HG02943 (cell line): ENCODE data around the gene OTOP3.
"Not testable (repeated sequence)": the region's sequence is repeated elsewhere in the genome, so short reads cannot be mapped to it uniquely, and the experiment has no call there.

Experiments
- ATAC-seq: cut with Tn5 transposase; IDR thresholded peaks from one replicate; pipeline ENCODE4 v1.9.1; 2021; ENCODE audit warnings: mild to moderate bottlenecking, low read depth, moderate library complexity; ENCODE audit not compliant: unreplicated experiment

OTOP3 gene

GRCh38 chr17:74957935-74958740, 22.4 kb downstream of the OTOP3 start:
- ATAC-seq, result no peak

DNA sequence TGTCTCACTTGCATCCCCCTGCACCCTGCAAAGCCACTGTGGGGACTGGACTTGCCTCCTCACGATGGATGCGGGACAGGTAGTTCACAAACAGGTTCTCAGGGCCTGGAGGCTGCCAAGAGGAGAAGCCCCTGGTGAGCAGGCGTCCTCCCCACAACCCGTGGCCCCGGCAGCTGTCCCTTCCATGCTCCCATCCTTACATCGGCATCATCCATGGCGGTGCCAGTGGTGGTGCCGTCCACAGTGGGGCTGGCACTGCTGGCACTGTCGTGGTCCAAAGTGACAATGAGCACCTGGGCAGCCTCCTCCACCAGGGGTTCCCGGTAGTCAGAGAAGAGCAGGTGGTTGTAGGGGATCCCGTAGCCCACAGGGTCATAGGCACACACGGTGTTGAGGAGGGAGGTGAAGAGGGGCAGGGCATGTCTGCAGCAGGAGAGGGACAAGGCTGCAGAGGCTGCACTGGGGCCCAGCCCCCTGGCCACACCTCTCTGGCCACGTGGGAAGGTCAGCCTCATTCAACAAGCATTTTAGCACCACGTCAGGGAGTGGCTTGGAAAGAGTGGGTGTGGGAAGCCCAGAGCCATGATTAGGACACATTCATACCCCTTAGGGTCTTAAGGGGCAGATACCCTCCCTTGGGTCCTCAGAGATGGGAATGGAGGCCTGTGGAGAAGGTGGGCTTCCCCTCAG, 24.3 kb downstream of the OTOP3 start:
- ATAC-seq, result no peak

GRCh38 chr17:74960570-74961342, 25.1 kb downstream of the OTOP3 start:
- ATAC-seq, result no peak

DNA sequence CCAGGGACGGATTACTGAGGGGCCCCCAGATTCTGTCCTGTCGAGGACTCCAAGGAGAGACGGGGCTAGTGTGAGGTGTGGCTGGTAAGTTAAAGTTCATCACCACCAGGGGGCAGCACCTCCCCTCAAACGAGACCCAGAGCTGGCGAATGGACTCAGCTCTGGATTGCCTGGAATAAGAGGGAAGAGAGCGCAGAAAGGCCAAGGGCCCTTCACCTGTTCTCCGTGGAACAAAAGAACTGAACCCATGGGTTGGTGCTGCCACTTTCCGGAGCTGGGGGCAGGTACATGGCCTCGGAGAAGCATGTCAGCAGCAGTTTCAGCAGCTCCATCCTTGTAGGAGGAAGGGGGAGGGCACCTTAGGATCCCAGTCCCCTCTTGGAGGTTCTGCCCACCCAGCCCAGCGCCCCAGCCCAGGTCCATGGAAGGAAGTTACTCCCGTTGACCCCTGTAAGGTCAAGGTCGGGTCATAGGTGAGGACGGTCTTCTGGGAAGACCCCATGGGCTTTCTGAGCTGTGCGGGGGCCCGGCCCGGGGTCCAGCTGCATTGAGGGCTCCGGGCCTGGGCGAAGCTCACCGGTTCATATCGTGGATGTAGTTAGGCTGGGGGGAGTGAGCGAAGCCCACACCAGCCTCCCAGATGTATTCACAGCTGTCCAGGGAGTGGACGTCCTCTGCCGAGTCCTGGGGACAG, 26.1 kb downstream of the OTOP3 start:
- ATAC-seq, result no peak

DNA sequence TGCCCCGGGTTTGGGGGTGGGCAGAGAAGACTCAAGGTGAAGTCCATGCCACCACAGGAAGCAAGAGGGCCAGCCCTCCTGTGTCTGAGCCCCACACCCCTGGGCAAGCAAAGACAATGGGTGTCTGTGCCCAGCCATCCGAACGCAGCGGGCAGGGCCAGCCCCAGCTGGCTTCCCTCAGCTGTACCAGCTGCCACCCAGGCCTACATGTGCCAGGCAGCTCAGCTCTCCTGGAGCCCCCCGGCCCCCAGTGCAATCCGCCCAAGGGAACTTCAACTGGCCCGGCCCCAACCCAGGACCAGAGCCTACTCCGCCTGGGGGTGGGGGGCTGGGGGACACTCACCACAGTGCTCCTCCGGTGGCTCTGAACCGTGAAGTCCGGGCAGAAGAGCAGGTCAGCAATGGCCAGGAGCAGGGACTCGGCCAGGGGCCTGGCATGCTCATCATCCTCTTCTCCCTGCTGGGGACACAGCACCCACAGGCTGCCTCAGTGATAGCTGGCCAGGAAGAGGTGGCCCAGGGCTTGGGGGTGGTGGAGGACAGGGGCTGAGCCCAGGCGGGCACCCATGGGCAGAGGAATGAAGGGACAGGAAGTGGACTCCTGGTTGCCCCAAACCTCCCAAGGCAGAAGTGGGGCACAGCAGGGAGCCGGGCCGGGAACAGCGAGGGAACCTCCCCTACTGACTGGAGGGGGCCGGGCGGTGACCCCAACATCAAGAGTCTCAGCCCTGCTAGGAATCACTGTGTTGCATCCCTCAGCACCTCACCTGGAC, 27.1 kb downstream of the OTOP3 start:
- no peak for ATAC-seq

GRCh38 chr17:74963656-74964055, 28.0 kb downstream of the OTOP3 start:
- no peak for ATAC-seq

GRCh38 chr17:74964246-74964761, 28.6 kb downstream of the OTOP3 start:
- ATAC-seq, result no peak

DNA sequence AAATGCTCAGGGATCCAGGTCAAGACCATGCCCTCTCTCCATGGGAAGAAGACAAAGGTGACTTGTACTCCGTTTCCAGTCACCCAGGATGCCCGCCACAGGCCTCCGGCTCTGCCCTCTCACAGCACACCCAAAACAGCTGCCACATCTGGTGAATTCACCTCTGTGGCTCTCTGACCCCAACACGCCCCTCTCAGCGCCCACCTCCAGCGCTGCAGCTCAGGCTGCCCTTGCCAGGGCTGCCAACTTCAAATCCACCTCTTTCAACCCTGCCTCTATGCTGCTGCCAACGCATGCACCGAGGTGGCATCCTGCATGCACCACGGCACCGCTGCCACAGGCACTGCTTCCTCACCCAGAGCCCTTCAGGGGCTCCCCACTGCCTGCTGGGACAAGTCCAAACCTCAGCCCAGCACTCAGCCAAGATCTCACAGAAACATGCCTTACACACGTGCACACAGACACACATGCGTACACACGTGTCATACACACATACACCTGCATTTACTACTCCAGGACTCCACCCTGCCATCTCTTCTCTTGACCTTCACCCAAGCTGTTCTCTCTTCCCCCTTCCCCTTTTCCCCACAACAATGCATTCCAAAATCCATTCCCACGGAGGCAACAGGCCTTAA, 29.4 kb downstream of the OTOP3 start:
- no peak for ATAC-seq

DNA sequence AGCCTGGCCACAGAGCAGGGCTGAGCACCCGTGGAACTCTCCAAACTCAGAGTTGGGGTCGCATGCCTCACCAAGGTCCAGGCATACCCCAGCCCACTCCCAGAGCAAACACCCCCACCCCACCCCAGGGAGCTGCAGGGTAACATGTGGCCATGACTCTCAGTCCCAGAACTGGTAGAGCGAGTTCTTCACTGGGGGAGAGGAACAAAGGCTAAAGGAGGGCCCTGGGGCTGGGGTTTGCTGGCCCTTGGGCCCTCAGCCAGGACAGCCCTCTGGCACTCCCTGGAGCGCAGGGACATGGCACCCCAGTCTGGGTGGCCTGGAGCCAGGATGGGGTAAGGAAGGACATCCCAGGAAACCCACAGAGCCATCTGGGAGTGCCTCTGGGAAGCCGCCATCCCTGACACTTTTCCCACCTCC, 32.7 kb downstream of the OTOP3 start:
- no peak for ATAC-seq

- ATAC-seq, result not testable (repeated sequence)
These were observed 33.8 kb downstream of the OTOP3 start for GRCh38 chr17:74969501-74969900.

DNA sequence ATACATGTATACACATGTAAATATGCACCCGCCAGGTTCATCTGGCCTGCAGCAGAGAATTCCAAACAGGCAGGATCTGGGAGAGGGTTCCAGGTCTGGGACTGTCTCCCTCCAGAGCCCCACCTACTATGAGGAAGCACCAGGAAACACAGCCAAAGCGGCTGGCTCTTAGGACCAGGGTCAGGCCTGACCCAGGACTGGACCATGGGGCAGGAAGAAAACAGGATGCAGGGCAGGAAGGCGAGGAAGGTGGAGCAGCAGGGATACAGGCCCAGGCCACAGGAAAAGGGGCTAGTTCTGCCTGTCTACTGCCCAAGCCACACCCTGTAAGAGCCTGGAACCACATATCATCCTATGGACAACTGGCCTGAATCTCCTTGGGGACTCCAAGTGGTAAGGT, 34.7 kb downstream of the OTOP3 start:
- ATAC-seq, result no peak

DNA sequence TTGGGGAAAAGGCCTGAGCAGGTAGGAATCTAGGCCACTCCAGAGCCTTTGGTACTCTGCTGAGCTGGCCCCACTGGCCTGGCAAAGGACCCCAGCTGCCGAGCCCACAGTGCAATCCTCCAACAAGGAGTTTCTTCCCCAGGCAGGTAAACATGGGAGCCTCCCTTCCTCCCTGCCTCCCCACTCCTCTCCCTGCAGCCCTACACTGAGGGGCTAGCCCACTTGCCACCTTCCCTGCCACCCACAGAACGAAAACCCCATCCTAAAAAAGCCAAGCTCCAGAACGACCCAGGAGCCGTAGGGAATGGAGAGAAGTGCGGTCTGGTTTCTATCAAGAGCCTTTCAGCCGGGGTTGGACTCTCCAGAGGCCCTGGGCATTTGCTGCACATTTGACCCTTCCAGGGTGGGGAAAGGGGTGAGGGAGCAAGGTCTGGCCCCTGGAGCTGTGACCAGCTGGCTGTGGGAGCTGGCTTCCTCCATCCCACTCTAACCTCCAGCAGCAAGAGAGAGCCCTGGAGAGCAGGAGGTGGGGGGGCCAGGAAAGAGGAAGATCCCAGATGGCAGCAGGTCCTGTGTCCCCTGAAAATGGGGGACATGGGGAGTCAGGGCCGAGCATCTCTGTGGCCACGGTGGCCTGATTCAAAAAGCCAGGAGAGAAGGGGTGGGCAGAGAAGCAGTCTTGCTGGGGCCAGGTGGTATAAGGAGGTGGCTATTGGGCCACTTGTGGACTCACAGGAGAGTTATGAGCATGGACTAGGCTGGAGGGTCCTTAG, 35.6 kb downstream of the OTOP3 start:
- no peak for ATAC-seq

DNA sequence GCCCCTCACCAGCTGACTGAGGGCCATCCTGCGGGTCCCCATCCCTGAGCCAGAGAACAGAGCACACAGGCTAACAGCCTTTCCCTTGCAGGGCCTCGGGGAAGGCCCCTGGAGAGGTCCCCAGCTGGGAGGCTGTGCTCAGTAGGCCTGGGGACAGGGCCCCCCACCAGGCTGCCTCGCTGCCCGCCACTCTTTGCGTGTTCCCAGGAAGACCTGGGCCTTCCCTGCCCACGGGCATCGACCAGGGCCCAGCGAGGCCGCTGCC, 36.1 kb downstream of the OTOP3 start:
- ATAC-seq, result no peak

DNA sequence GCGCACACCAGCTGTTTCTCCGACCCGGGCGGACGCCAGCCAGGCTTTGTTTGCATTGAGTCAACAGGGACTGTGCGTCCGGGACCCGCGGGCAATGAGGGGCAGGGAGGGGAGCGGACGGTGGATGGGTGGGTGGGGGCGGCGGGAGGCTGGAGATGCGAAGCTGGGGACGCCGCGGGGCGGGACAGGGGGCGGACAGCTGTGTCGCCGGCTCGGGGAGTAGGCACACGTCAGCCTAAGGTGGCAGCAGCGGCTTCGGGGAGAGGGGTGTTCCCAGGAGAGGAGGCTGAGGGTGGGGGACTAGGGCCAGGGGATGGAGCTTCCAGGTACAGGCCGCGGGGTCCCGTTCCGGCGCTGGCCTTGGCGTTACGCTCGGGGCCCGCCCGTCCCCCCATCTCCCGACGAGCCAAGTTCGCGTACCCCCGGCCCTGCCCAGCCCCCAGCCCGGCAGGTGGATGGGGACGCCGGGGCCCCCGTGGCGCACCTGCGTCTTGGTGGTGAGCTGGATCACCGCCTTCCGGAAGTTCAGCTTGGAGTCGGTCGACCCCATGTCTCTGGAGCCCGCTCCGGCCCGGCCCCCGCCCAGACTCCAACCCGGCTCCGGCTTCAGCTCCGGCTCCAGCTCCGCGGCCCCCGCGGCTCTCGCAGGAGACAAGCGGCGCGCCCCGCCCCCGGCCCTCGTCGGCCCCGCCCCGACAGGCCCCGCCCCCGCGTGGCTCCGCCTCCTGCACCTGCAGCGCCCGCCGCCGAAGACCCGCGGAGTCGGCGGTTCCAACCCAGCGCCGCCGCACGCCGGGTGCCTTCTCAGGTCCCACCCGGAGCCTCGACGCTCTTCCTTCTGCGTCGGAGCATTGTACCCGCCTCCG, 36.6 kb downstream of the OTOP3 start, which contains the start of gene HID1:
HID1 (minus strand) TSS at position 653 of the 866 bp plus-strand sequence; CDS start at position 550, 103 bp downstream.
- ATAC-seq, result no peak

DNA sequence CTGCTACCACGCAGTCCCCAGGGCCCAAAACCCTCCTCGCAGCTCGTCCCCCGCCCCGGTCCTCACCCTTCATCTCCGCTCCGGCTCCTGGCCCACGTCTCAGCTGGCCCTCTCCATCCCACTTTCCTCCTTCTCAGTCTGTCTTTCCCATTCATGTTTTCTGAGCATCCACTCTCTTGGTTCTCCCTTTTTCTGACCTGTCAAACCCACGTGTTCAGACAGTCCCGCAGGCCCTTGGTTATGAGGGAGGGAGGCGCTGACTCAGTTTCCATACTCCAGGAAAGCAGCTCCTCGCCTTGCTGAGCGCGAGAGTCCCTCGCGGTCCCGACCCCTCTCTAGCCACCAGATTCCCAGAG, 37.3 kb downstream of the OTOP3 start:
- no peak for ATAC-seq

- ATAC-seq, result no peak
These were observed 40.2 kb downstream of the OTOP3 start for GRCh38 chr17:74975943-74976342.

DNA sequence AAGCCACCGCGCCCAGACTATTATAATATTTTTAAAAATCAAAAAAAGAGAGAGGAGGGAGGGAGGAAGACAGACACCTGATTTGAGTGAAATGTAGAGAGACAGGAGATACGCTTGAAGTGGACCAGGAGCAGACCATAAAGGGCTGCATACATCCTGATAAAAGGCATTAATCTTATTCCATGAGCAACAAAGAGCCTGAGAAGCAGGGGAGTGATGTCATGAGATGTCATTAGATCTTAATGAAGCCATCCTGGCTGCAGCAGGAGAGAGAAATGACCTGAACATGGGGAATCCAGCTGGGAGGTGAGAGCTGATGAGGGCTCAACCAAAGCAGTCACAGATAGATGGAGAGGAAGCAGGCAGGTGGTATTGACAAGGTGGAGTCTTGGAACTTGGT, 42.1 kb downstream of the OTOP3 start:
- ATAC-seq, result no peak

DNA sequence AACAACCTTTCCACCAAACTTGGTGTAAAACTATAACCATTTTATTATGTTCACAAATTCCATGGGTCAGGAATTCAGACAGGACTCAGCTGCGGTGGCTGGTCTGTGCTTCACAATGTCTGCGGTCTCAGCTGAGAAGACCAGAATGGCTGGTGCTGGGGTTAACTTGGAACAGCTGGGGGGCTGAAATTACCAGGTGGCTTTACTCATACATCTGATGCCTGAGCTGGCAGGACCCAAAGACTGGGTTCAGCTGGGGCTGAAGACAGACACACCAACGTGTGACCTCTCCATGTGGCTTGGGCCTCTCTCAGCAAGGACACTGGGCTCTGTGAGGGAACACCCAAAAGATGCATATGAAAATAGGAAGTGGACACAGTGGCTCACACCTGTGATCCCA, 42.5 kb downstream of the OTOP3 start:
- ATAC-seq, result no peak
